K562 (cell line): ENCODE results near the gene SH3BGRL3. TPM values are rescaled to one million over a fixed set of nuclear protein-coding genes. Genes with fewer than 3 reads are reported as not detected.
A peak's percentile ranks its signal among the peaks of the same experiment; 100 is the strongest.

Experiments
- BDP1 ChIP-seq: IDR thresholded peaks from 3 replicates; pipeline ENCODE4 v1.6.1; 2011; ENCODE audit not compliant: insufficient read length, insufficient read depth
- EP400 ChIP-seq: fragments of 450-650 bp; IDR thresholded peaks from 2 replicates; pipeline ENCODE4 v1.6.1; 2017; ENCODE audit warnings: antibody characterized with exemption, mild to moderate bottlenecking, moderate library complexity
- ESRRA ChIP-seq: fragments of 450-650 bp; IDR thresholded peaks from 2 replicates; pipeline ENCODE4 v1.6.1; 2014; ENCODE audit warnings: low read depth, mild to moderate bottlenecking, moderate library complexity, borderline replicate concordance
- ETS2 ChIP-seq: IDR thresholded peaks from 2 replicates; pipeline ENCODE4 v1.6.1; 2016; ENCODE audit warnings: borderline replicate concordance, missing genetic modification characterization, mild to moderate bottlenecking, moderate library complexity, missing compliant biosample characterization; ENCODE audit not compliant: poor library complexity, severe bottlenecking
- FOXJ2 ChIP-seq: fragments of 200-800 bp; sonication (Bioruptor generic); IDR thresholded peaks from 2 replicates; pipeline ENCODE4 v1.6.1; 2016; ENCODE audit warnings: missing genetic modification characterization, missing compliant biosample characterization
- FUS ChIP-seq: fragments of 200-400 bp; formaldehyde crosslinking; optimal IDR thresholded peaks from 2 replicates; pipeline ENCODE3; 2017; ENCODE audit warnings: low read depth, low read length
- HDAC2 ChIP-seq: fragments of 450-650 bp; IDR thresholded peaks from 2 replicates; pipeline ENCODE4 v1.6.1; 2016; ENCODE audit warnings: mild to moderate bottlenecking
- HNRNPK ChIP-seq: fragments of 200-400 bp; formaldehyde crosslinking; IDR thresholded peaks from one replicate; pipeline ENCODE4 v1.6.1; 2018; ENCODE audit warnings: mild to moderate bottlenecking, low read depth, low read length; ENCODE audit not compliant: poor library complexity, severe bottlenecking
- MAFG ChIP-seq: fragments of 450-650 bp; conservative IDR thresholded peaks from 2 replicates; pipeline ENCODE4 v1.6.1; 2016; ENCODE audit warnings: missing genetic modification characterization, missing compliant biosample characterization
- MYNN ChIP-seq, 2 experiments: sonication (generic); formaldehyde crosslinking in 1 of 2; IDR thresholded peaks; 2 replicates each; pipeline versions ENCODE4 v1.5.0 to v1.6.1; 2016 to 2020; ENCODE audit warnings: antibody characterized with exemption in 1 of 2, missing genetic modification reagents in 1 of 2
- NUFIP1 ChIP-seq: fragments of 450-650 bp; IDR thresholded peaks from 2 replicates; pipeline ENCODE4 v1.6.1; 2018; ENCODE audit not compliant: partially characterized antibody
- PCBP2 ChIP-seq: fragments of 200-400 bp; formaldehyde crosslinking; IDR thresholded peaks from 2 replicates; pipeline ENCODE4 v1.6.1; 2018; ENCODE audit warnings: low read length, low read depth, mild to moderate bottlenecking, moderate library complexity; ENCODE audit not compliant: poor library complexity, severe bottlenecking
- RBM39 ChIP-seq: fragments of 200-400 bp; formaldehyde crosslinking; optimal IDR thresholded peaks from 2 replicates; pipeline ENCODE3; 2018; ENCODE audit warnings: low read depth, low read length
- RNF219 ChIP-seq: fragments of 250-450 bp; sonication (Bioruptor Pico); IDR thresholded peaks from 2 replicates; pipeline ENCODE4 v1.5.0; 2022; ENCODE audit warnings: mild to moderate bottlenecking
- RUNX1 ChIP-seq: sonication (generic); IDR thresholded peaks from 2 replicates; pipeline ENCODE4 v1.6.1; 2016; ENCODE audit warnings: antibody characterized with exemption, low read depth
- SIN3B ChIP-seq: fragments of 450-650 bp; IDR thresholded peaks from 2 replicates; pipeline ENCODE4 v1.6.1; 2017; ENCODE audit warnings: low read depth, mild to moderate bottlenecking, moderate library complexity
- SMARCA4 ChIP-seq: fragments of 450-650 bp; IDR thresholded peaks from 2 replicates; pipeline ENCODE4 v1.6.1; 2016
- TAL1 ChIP-seq: fragments of 450-650 bp; IDR thresholded peaks from 2 replicates; pipeline ENCODE4 v1.6.1; 2016; ENCODE audit warnings: mild to moderate bottlenecking
- XRCC5 ChIP-seq: fragments of 200-400 bp; formaldehyde crosslinking; IDR thresholded peaks from 2 replicates; pipeline ENCODE4 v1.6.1; 2017; ENCODE audit warnings: low read depth, mild to moderate bottlenecking, low read length
- YY1 ChIP-seq, 3 experiments: IDR thresholded peaks; 2 replicates each; pipeline ENCODE4 v1.6.1; 2011; ENCODE audit warnings: low read length in 2 of 3, mild to moderate bottlenecking in 2 of 3, moderate library complexity in 2 of 3, borderline replicate concordance in 1 of 3, control low read depth in 1 of 3, low read depth in 1 of 3; ENCODE audit not compliant: insufficient read depth in 3 of 3, insufficient replicate concordance in 2 of 3, control insufficient read depth in 1 of 3, insufficient read length in 1 of 3; ENCODE audit errors: extremely low read depth in 1 of 3
- ZFP1 ChIP-seq: fragments of 450-650 bp; formaldehyde crosslinking; IDR thresholded peaks from 2 replicates; pipeline ENCODE4 v1.4.0; 2020; ENCODE audit warnings: mild to moderate bottlenecking, mixed read lengths
- ZNF444 ChIP-seq: fragments of 250-450 bp; sonication (Bioruptor Pico); IDR thresholded peaks from 2 replicates; pipeline ENCODE4 v1.4.0; 2020; ENCODE audit warnings: mild to moderate bottlenecking, moderate library complexity
- ZNF75A ChIP-seq: fragments of 450-650 bp; formaldehyde crosslinking; IDR thresholded peaks from 2 replicates; pipeline ENCODE4 v1.4.0; 2020; ENCODE audit warnings: mild to moderate bottlenecking
- polyA plus RNA-seq, 8 experiments: library from polyadenylated mRNA; depleted of rRNA in 4 of 8; stranded (reverse) in 5 of 8; unstranded in 3 of 8; fragments of >200 nt; fragmentation: Nextera tagmentation in 2 of 8; fragmentation: Illumina TruSeq in 1 of 8; extraction: Ambion mirVana in 2 of 8; extraction: Trizol in 1 of 8; gene quantifications; 2 replicates each; pipeline versions ENCODE4 v1.2.1 to v1.2.3, GENCODE V29; 2011 to 2014; ENCODE audit warnings: inconsistent platforms in 1 of 8, missing spikeins in 1 of 8
- total RNA-seq, 7 experiments: library from RNA; depleted of rRNA in 6 of 7; stranded (reverse); fragments of >200 nt in 6 of 7; fragmentation: Illumina TruSeq in 2 of 7; extraction: Trizol in 2 of 7; gene quantifications; 2 replicates each; pipeline versions ENCODE4 v1.2.1 to v1.2.3, GENCODE V29; 2011 to 2021; ENCODE audit warnings: low replicate concordance in 1 of 7
- TF ChIP-seq, protein P1 (sequence below): fragments of 450-650 bp; formaldehyde crosslinking; IDR thresholded peaks from 2 replicates; pipeline ENCODE4 v1.4.0; 2022; ENCODE audit warnings: missing genetic modification characterization

SH3BGRL3 gene
- total and polyA plus RNA-seq, 9 of the 15 experiments (the other 6 are each of a cell fraction or from before 2014, with no cell fraction given) = 30.3 to 140 (median 54.2) TPM

GRCh38 chr1:26280333-26281042 is 602 bp downstream of the SH3BGRL3 start (continued):
- TF ChIP-seq FOXJ2 (tag) (no peak), ZNF444 (no peak), TAL1 (no peak; the same call in 1 of the 2 replicates), XRCC5 (no peak), ETS2 (tag) (no peak), EP400 (no peak), MAFG (0 out of 2 replicates have a peak, but pooled peaks have one; percentile 5), RNF219 (no peak), FUS (no peak), MYNN (IDR thresholded peaks at IDR 0.05) (0 out of 2 replicates have a peak, but pooled peaks have one; percentile 11), MYNN (CRISPR knock-in tag; IDR thresholded peaks at IDR 0.05) (no peak), ESRRA (peak; percentile 89), HDAC2 (peak; percentile 52; the same call in 1 of the 2 replicates), ZFP1 (no peak), ZNF75A (CRISPR knock-in tag) (no peak), RBM39 (no peak), HNRNPK (no peak), SIN3B (0 out of 2 replicates have a peak, but pooled peaks have one; percentile 12), PCBP2 (no peak), SMARCA4 (peak; percentile 65), RUNX1 (peak; percentile 59; the same call in 1 of the 2 replicates), NUFIP1 (no peak), YY1 (IDR thresholded peaks at IDR 0.05; ENCODE audit: borderline replicate concordance in 1 of 3, control insufficient read depth in 1 of 3, extremely low read depth in 1 of 3, insufficient read depth in 3 of 3, insufficient read length in 1 of 3, insufficient replicate concordance in 2 of 3, low read depth in 1 of 3, low read length in 2 of 3) (no peak), BDP1 (no peak)
- TF ChIP-seq, protein P1, sequence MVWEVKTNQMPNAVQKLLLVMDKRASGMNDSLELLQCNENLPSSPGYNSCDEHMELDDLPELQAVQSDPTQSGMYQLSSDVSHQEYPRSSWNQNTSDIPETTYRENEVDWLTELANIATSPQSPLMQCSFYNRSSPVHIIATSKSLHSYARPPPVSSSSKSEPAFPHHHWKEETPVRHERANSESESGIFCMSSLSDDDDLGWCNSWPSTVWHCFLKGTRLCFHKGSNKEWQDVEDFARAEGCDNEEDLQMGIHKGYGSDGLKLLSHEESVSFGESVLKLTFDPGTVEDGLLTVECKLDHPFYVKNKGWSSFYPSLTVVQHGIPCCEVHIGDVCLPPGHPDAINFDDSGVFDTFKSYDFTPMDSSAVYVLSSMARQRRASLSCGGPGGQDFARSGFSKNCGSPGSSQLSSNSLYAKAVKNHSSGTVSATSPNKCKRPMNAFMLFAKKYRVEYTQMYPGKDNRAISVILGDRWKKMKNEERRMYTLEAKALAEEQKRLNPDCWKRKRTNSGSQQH (CRISPR knock-in tag) = 0 out of 2 replicates have a peak, but pooled peaks have one; percentile 8
